Pulmonary artery endothelial cell (primary cell): ENCODE measurements around the gene ST6GALNAC3. TPM values are rescaled to one million over a fixed set of nuclear protein-coding genes. Genes with fewer than 3 reads are reported as not detected.
A peak's percentile ranks its signal among the peaks of the same experiment; 100 is the strongest.
"Not testable (repeated sequence)": the region's sequence is repeated elsewhere in the genome, so short reads cannot be mapped to it uniquely, and the experiment has no call there.

Experiments used
- DNase-seq: peaks from one replicate; pipeline ENCODE4 v3.0.0-alpha.2; 2011; ENCODE audit warnings: low read depth, low spot score
- total RNA-seq: library from RNA; depleted of rRNA; stranded (reverse); fragments of >200 nt; gene quantifications from 2 replicates; pipeline ENCODE4 v1.2.3, GENCODE V29; 2014

The ST6GALNAC3 gene
- total RNA-seq, 1 donor from 2014 or later, result 34.6 TPM

- no peak for DNase-seq
These were observed 1.1 kb upstream of the ST6GALNAC3 start for GRCh38 chr1:76073481-76073880.

- no peak for DNase-seq
These were observed 593 bp downstream of the ST6GALNAC3 start for GRCh38 chr1:76075188-76075489.

- peak; percentile 74 for DNase-seq
These were observed 1.3 kb downstream of the ST6GALNAC3 start for GRCh38 chr1:76075877-76076276.

- DNase-seq, result no peak
These were observed 5.1 kb downstream of the ST6GALNAC3 start for GRCh38 chr1:76079475-76080227.

- no peak for DNase-seq
These were observed 6.1 kb downstream of the ST6GALNAC3 start for GRCh38 chr1:76080552-76081079.

- no peak for DNase-seq
These were observed 7.5 kb downstream of the ST6GALNAC3 start for GRCh38 chr1:76082062-76082461.

GRCh38 chr1:76083189-76083588, 8.6 kb downstream of the ST6GALNAC3 start:
- no peak for DNase-seq

- DNase-seq, result no peak
These were observed 9.6 kb downstream of the ST6GALNAC3 start for GRCh38 chr1:76084029-76084627.

GRCh38 chr1:76084685-76085084, 10.1 kb downstream of the ST6GALNAC3 start:
- DNase-seq, result no peak

- no peak for DNase-seq
These were observed 11.6 kb downstream of the ST6GALNAC3 start for GRCh38 chr1:76086109-76086508.

GRCh38 chr1:76086597-76086996, 12.1 kb downstream of the ST6GALNAC3 start:
- DNase-seq, result no peak

GRCh38 chr1:76090283-76091203, 16.0 kb downstream of the ST6GALNAC3 start:
- no peak for DNase-seq

- DNase-seq, result no peak
These were observed 18.3 kb downstream of the ST6GALNAC3 start for GRCh38 chr1:76092812-76093211.

- no peak for DNase-seq
These were observed 19.2 kb downstream of the ST6GALNAC3 start for GRCh38 chr1:76093522-76094312.

- DNase-seq, result no peak
These were observed 21.3 kb downstream of the ST6GALNAC3 start for GRCh38 chr1:76095802-76096201.

GRCh38 chr1:76097064-76097463, 22.5 kb downstream of the ST6GALNAC3 start:
- DNase-seq, result not testable (repeated sequence)

GRCh38 chr1:76098845-76099244, 24.3 kb downstream of the ST6GALNAC3 start:
- no peak for DNase-seq

- DNase-seq, result no peak
These were observed 27.0 kb downstream of the ST6GALNAC3 start for GRCh38 chr1:76101548-76101947.

GRCh38 chr1:76102046-76102445, 27.5 kb downstream of the ST6GALNAC3 start:
- DNase-seq, result no peak

GRCh38 chr1:76103034-76103433, 28.5 kb downstream of the ST6GALNAC3 start:
- DNase-seq, result no peak

- DNase-seq, result no peak
These were observed 30.8 kb downstream of the ST6GALNAC3 start for GRCh38 chr1:76105372-76105771.
